GM19372 (cell line): ENCODE measurements around the gene ANK2.

Experiments
- ATAC-seq: cut with Tn5 transposase; IDR thresholded peaks from one replicate; pipeline ENCODE4 v1.9.1; 2021; ENCODE audit warnings: mild to moderate bottlenecking, low read depth, moderate library complexity; ENCODE audit not compliant: unreplicated experiment

ANK2 gene

GRCh38 chr4:113049421-113050370, at the start of gene ANK2:
Gene ANK2, plus strand, starts transcription at chr4:113049653. Its CDS starts 76 bp downstream, at chr4:113049729.
- ATAC-seq: no peak

- no peak for ATAC-seq
Observed at GRCh38 chr4:113003841-113004240, 45.6 kb upstream of the ANK2 start.

- no peak for ATAC-seq
Observed at GRCh38 chr4:113004655-113005054, 44.8 kb upstream of the ANK2 start.

GRCh38 chr4:113006632-113007031, 42.8 kb upstream of the ANK2 start:
- ATAC-seq: no peak

GRCh38 chr4:113007151-113007550, 42.3 kb upstream of the ANK2 start:
- ATAC-seq: no peak

GRCh38 chr4:113008135-113008534, 41.3 kb upstream of the ANK2 start:
- ATAC-seq: no peak

- ATAC-seq: no peak
Observed at GRCh38 chr4:113008716-113009115, 40.7 kb upstream of the ANK2 start.

GRCh38 chr4:113009461-113009860, 40.0 kb upstream of the ANK2 start:
- ATAC-seq: no peak

GRCh38 chr4:113012122-113012725, 37.2 kb upstream of the ANK2 start:
- no peak for ATAC-seq

GRCh38 chr4:113012786-113013185, 36.7 kb upstream of the ANK2 start:
- no peak for ATAC-seq

GRCh38 chr4:113013751-113014150, 35.7 kb upstream of the ANK2 start:
- no peak for ATAC-seq

- no peak for ATAC-seq
Observed at GRCh38 chr4:113016377-113016776, 33.1 kb upstream of the ANK2 start.

- ATAC-seq: no peak
Observed at GRCh38 chr4:113020966-113021365, 28.5 kb upstream of the ANK2 start.

- ATAC-seq: no peak
Observed at GRCh38 chr4:113024388-113024787, 25.1 kb upstream of the ANK2 start.

- ATAC-seq: no peak
Observed at GRCh38 chr4:113025416-113025815, 24.0 kb upstream of the ANK2 start.

GRCh38 chr4:113026556-113026955, 22.9 kb upstream of the ANK2 start:
- ATAC-seq: no peak

- no peak for ATAC-seq
Observed at GRCh38 chr4:113028074-113028473, 21.4 kb upstream of the ANK2 start.

- ATAC-seq: no peak
Observed at GRCh38 chr4:113031212-113031611, 18.2 kb upstream of the ANK2 start.

GRCh38 chr4:113040793-113041192, 8.7 kb upstream of the ANK2 start:
- ATAC-seq: no peak

GRCh38 chr4:113042502-113042901, 7.0 kb upstream of the ANK2 start:
- ATAC-seq: no peak

GRCh38 chr4:113043591-113043990, 5.9 kb upstream of the ANK2 start:
- no peak for ATAC-seq

- no peak for ATAC-seq
Observed at GRCh38 chr4:113050371-113050755, 910 bp downstream of the ANK2 start.
